K562 (cell line): ENCODE data around the gene HOTAIR. TPM values are rescaled to one million over a fixed set of nuclear protein-coding genes. Genes with fewer than 3 reads are reported as not detected.

Source experiments
- ARID3B ChIP-seq: fragments of 250-450 bp; sonication (Bioruptor Pico); IDR thresholded peaks from 2 replicates; pipeline ENCODE4 v1.4.0; 2020; ENCODE audit warnings: borderline replicate concordance
- DPF2 ChIP-seq: fragments of 450-650 bp; IDR thresholded peaks from 2 replicates; pipeline ENCODE4 v1.6.1; 2016
- ELF1 ChIP-seq: fragments of 200-800 bp; sonication (Bioruptor generic); IDR thresholded peaks from 2 replicates; pipeline ENCODE4 v1.6.1; 2016; ENCODE audit warnings: missing genetic modification characterization, missing compliant biosample characterization
- MAZ ChIP-seq, 2 experiments: fragments of 450-650 bp in 1 of 2; sonication (generic) in 1 of 2; formaldehyde crosslinking; IDR thresholded peaks in 1 of 2; conservative IDR thresholded peaks in 1 of 2; 2 replicates each; pipeline versions ENCODE4 v1.4.0 to v1.5.0; 2020; ENCODE audit warnings: mild to moderate bottlenecking in 1 of 2, missing genetic modification reagents in 1 of 2
- NFRKB ChIP-seq: fragments of 450-650 bp; IDR thresholded peaks from 2 replicates; pipeline ENCODE4 v1.6.1; 2016; ENCODE audit warnings: low read depth
- SMC3 ChIP-seq: conservative IDR thresholded peaks from 2 replicates; pipeline ENCODE4 v1.6.1; 2011; ENCODE audit warnings: low read depth, low read length, improper control_type of control experiment; ENCODE audit not compliant: insufficient read depth
- SRSF1 ChIP-seq: fragments of 200-400 bp; formaldehyde crosslinking; IDR thresholded peaks from 2 replicates; pipeline ENCODE4 v1.6.1; 2017; ENCODE audit warnings: mild to moderate bottlenecking, low read depth, low read length, moderate library complexity
- USF2 ChIP-seq: sonication (generic); formaldehyde crosslinking; IDR thresholded peaks from 2 replicates; pipeline ENCODE4 v1.5.0; 2020; ENCODE audit warnings: missing genetic modification reagents
- ZBTB12 ChIP-seq: fragments of 250-450 bp; sonication (Bioruptor Pico); IDR thresholded peaks from 2 replicates; pipeline ENCODE4 v1.4.0; 2020
- ZBTB2 ChIP-seq: fragments of 450-650 bp; IDR thresholded peaks from 2 replicates; pipeline ENCODE4 v1.6.1; 2016; ENCODE audit warnings: antibody characterized with exemption
- ZNF324 ChIP-seq: fragments of 250-450 bp; sonication (Bioruptor Pico); IDR thresholded peaks from 2 replicates; pipeline ENCODE4 v1.4.0; 2020; ENCODE audit warnings: mild to moderate bottlenecking
- ZNF518B ChIP-seq: fragments of 250-450 bp; sonication (Bioruptor Pico); IDR thresholded peaks from 2 replicates; pipeline ENCODE4 v1.5.0; 2021; ENCODE audit warnings: mild to moderate bottlenecking, moderate library complexity
- ZNF561 ChIP-seq: fragments of 450-650 bp; formaldehyde crosslinking; conservative IDR thresholded peaks from 2 replicates; pipeline ENCODE4 v1.4.0; 2020; ENCODE audit warnings: mild to moderate bottlenecking, moderate library complexity
- polyA plus RNA-seq, 8 experiments: library from polyadenylated mRNA; depleted of rRNA in 4 of 8; stranded (reverse) in 5 of 8; unstranded in 3 of 8; fragments of >200 nt; fragmentation: Nextera tagmentation in 2 of 8; fragmentation: Illumina TruSeq in 1 of 8; extraction: Ambion mirVana in 2 of 8; extraction: Trizol in 1 of 8; gene quantifications; 2 replicates each; pipeline versions ENCODE4 v1.2.1 to v1.2.3, GENCODE V29; 2011 to 2014; ENCODE audit warnings: inconsistent platforms in 1 of 8, missing spikeins in 1 of 8
- total RNA-seq, 7 experiments: library from RNA; depleted of rRNA in 6 of 7; stranded (reverse); fragments of >200 nt in 6 of 7; fragmentation: Illumina TruSeq in 2 of 7; extraction: Trizol in 2 of 7; gene quantifications; 2 replicates each; pipeline versions ENCODE4 v1.2.1 to v1.2.3, GENCODE V29; 2011 to 2021; ENCODE audit warnings: low replicate concordance in 1 of 7

Gene HOTAIR
- total and polyA plus RNA-seq, 9 of the 15 experiments (the other 6 are each of a cell fraction or from before 2014, with no cell fraction given), result 0.04 TPM; not detected in 8

GRCh38 chr12:53984901-53985691 is 10.3 kb upstream of the HOTAIR start, which contains the start of gene HOXC10 (continued):
- TF ChIP-seq ZBTB12 (CRISPR knock-in tag), result peak; percentile 81
- no peak for TF ChIP-seq ZNF518B (CRISPR knock-in tag)
- TF ChIP-seq ARID3B (CRISPR knock-in tag), result no peak
- TF ChIP-seq DPF2, result no peak
- TF ChIP-seq MAZ (CRISPR knock-in tag; conservative IDR thresholded peaks at IDR 0.05 in 1 of 2, IDR thresholded peaks at IDR 0.05 in 1 of 2), result peak in 1 of 2 experiments; percentile 71; a peak in 1 of 4 replicates
- peak; percentile 81 for TF ChIP-seq SMC3
- no peak for TF ChIP-seq ZBTB2
- TF ChIP-seq USF2 (CRISPR knock-in tag), result peak; percentile 87
- TF ChIP-seq ZNF561 (CRISPR knock-in tag), result no peak
- TF ChIP-seq SRSF1, result no peak
- TF ChIP-seq NFRKB, result no peak
- peak; percentile 40; the same call in 1 of the 2 replicates for TF ChIP-seq ELF1 (tag)
- TF ChIP-seq ZNF324 (CRISPR knock-in tag), result no peak
